ENCODE results near the gene ECE2.

GRCh38 chr3:184235381-184236032, 40.3 kb upstream of the ECE2 start:
- TF ChIP-seq, protein P1, sequence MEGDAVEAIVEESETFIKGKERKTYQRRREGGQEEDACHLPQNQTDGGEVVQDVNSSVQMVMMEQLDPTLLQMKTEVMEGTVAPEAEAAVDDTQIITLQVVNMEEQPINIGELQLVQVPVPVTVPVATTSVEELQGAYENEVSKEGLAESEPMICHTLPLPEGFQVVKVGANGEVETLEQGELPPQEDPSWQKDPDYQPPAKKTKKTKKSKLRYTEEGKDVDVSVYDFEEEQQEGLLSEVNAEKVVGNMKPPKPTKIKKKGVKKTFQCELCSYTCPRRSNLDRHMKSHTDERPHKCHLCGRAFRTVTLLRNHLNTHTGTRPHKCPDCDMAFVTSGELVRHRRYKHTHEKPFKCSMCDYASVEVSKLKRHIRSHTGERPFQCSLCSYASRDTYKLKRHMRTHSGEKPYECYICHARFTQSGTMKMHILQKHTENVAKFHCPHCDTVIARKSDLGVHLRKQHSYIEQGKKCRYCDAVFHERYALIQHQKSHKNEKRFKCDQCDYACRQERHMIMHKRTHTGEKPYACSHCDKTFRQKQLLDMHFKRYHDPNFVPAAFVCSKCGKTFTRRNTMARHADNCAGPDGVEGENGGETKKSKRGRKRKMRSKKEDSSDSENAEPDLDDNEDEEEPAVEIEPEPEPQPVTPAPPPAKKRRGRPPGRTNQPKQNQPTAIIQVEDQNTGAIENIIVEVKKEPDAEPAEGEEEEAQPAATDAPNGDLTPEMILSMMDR (IDR thresholded peaks at IDR 0.05), result no peak
- TF ChIP-seq POLR2A (IDR thresholded peaks at IDR 0.05), result no peak
- no peak for TF ChIP-seq EP300 (IDR thresholded peaks at IDR 0.05)

All from tibial nerve (tissue), 4 donors.